Neuron (in vitro differentiated cells): ENCODE results near the gene NR1H3.
A peak's percentile ranks its signal among the peaks of the same experiment; 100 is the strongest.

Experiments
- H2AFZ ChIP-seq: one replicate; pipeline ENCODE4 v1.6.1; 2013; ENCODE audit warnings: low read depth, mild to moderate bottlenecking, inconsistent platforms, low read length, moderate library complexity
- H3K27me3 ChIP-seq: one replicate; pipeline ENCODE4 v1.6.1; 2013; ENCODE audit warnings: low read length; ENCODE audit not compliant: insufficient read depth
- H3K36me3 ChIP-seq: one replicate; pipeline ENCODE4 v1.6.1; 2013; ENCODE audit warnings: low read length; ENCODE audit not compliant: insufficient read depth
- H3K4me1 ChIP-seq: one replicate; pipeline ENCODE4 v1.6.1; 2013; ENCODE audit warnings: low read length; ENCODE audit not compliant: insufficient read depth
- H3K4me3 ChIP-seq: 2 replicates; pipeline ENCODE4 v1.5.1; 2013; ENCODE audit warnings: mild to moderate bottlenecking, low read length, moderate library complexity
- H3K9me3 ChIP-seq: one replicate; pipeline ENCODE4 v1.6.1; 2013; ENCODE audit warnings: low read length

Gene NR1H3

DNA sequence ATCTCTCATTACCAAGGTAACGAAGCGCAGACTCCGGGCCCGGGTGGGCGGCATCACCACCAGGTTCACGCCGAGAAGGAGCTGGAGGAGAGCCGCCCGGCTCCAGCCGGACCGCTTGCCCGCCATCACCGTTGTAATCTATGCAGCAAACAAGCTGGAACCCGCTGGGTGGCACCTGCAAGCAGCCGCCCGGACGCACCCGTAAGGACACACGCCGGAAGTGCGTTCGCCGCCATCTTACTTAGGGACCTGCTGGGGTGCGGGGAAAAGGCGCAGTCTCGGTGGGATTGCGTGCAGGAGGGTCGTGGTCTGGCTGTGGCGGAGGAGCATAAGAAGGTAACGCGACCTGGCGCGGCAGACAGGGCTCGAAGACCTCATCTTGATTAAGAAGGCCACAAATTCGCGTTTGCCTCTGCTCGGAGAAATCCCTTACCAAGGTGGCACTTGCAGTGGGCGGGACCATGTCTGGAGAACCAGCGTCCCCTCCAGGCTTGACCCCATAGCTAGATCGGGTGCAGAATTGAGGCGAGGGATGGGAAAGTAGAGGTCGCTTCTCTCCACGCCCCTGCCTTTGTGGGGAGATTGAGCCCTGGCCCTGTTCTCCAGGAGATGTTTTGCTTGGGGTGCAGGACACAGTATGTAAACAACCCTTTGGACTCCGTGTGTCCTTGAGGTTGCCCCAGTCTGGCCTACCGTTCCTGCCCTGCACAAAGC is 9.0 kb upstream of the NR1H3 start, which contains the start of gene ACP2:
TSS of gene ACP2 (minus strand) at position 151 of the 714 bp plus-strand sequence. CDS start at position 126, 25 bp downstream.
- no peaks in the 10 kb centered on the region for H3K27me3 ChIP-seq
- peak within 1 kb of the TSS; percentile 31 for H2AFZ ChIP-seq
- no peaks in the 10 kb centered on the region for H3K9me3 ChIP-seq
- H3K4me3 ChIP-seq: peak within 1 kb of the TSS; percentile 70
- peaks cover 17% of the 10 kb centered on the region for H3K4me1 ChIP-seq
- peaks cover 27% of the 10 kb centered on the region for H3K36me3 ChIP-seq

- Histone ChIP-seq H3K4me1 (peaks cover 17% of the 10 kb centered on the region), H3K36me3 (peaks cover 22% of the 10 kb centered on the region), H3K9me3 (no peaks in the 10 kb centered on the region), H2AFZ (peak overlapping the region; percentile 31), H3K4me3 (peak overlapping the region; percentile 70), H3K27me3 (no peaks in the 10 kb centered on the region)
Measured at GRCh38 chr11:47249378-47249715, 8.4 kb upstream of the NR1H3 start.

GRCh38 chr11:47251751-47252150 is 6.0 kb upstream of the NR1H3 start:
- no peak overlapping the region for H2AFZ ChIP-seq
- H3K27me3 ChIP-seq: no peaks in the 10 kb centered on the region
- H3K4me3 ChIP-seq: no peak overlapping the region
- H3K4me1 ChIP-seq: peaks cover 17% of the 10 kb centered on the region
- H3K36me3 ChIP-seq: peaks cover 5% of the 10 kb centered on the region
- H3K9me3 ChIP-seq: no peaks in the 10 kb centered on the region

GRCh38 chr11:47253660-47254059 is 4.1 kb upstream of the NR1H3 start:
- Histone ChIP-seq H2AFZ (no peak overlapping the region), H3K27me3 (no peaks in the 10 kb centered on the region)

GRCh38 chr11:47254386-47254785 is 3.4 kb upstream of the NR1H3 start:
- H3K9me3 ChIP-seq: no peaks in the 10 kb centered on the region
- no peak overlapping the region for H2AFZ ChIP-seq
- peaks cover 3% of the 10 kb centered on the region for H3K36me3 ChIP-seq
- peaks cover 10% of the 10 kb centered on the region for H3K4me1 ChIP-seq
- H3K27me3 ChIP-seq: no peaks in the 10 kb centered on the region
- H3K4me3 ChIP-seq: no peak overlapping the region

More at GRCh38 chr11:47253660-47254059, 4.1 kb upstream of the NR1H3 start:
- no peak overlapping the region for H3K4me3 ChIP-seq
- H3K4me1 ChIP-seq: peaks cover 13% of the 10 kb centered on the region
- H3K9me3 ChIP-seq: no peaks in the 10 kb centered on the region
- peaks cover 3% of the 10 kb centered on the region for H3K36me3 ChIP-seq

DNA sequence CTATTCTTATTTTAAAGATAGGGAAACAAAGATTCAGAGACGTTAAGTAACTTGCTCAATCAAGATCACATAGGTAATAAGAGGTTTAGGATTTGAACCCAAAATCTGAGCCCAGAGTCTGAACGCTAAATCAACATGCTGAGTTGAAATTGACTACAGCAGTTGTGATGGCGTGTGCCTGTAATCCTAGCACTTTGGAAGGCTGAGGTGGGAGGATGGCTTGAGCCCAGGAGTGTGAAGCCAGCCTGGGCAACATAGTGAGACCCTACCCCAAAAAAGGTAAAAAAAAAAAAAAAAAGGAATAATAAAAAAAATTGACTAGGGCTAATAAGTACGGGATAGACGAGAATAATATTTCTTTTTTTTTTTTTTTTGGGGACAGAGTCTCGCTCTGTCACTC is 1.4 kb upstream of the NR1H3 start:
- Histone ChIP-seq H3K27me3 (no peaks in the 10 kb centered on the region), H3K9me3 (no peaks in the 10 kb centered on the region), H3K36me3 (peaks cover 6% of the 10 kb centered on the region), H2AFZ (no peak overlapping the region), H3K4me3 (no peak overlapping the region), H3K4me1 (peaks cover 7% of the 10 kb centered on the region)

GRCh38 chr11:47257177-47257516 is 649 bp upstream of the NR1H3 start:
- Histone ChIP-seq H3K4me1 (peaks cover 7% of the 10 kb centered on the region), H3K36me3 (peaks cover 7% of the 10 kb centered on the region), H2AFZ (no peak overlapping the region), H3K9me3 (no peaks in the 10 kb centered on the region), H3K4me3 (peak overlapping the region; percentile 27), H3K27me3 (no peaks in the 10 kb centered on the region)

DNA sequence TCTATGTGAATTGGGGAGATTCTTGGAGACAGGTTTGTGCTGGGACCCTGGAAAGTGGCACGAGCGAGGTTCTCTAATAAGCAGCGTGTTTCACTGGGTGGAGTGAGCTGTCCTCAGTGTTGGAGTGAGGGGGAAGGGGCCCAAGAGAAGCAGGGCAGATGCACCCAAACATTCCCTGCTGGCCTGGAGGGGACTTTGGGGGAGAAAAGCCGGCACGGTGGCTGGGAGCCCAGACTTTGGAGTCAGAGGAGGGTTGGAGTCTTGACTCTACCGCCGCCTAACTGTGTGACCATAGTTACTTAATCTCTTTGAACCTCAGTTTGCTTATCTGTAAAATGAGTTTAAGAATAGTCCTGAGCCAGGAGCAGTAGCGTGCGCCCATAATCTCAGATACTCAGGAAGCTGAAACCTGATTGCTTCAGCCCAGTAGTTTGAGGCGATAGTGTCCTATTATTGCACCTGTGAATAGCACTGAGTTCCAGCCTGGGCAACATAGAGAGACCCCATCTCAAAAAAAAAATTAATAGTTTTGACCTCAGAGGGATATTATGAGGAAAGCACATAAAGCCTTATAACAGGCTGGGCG is 614 bp downstream of the NR1H3 start:
- H3K27me3 ChIP-seq: no peaks in the 10 kb centered on the region
- peaks cover 6% of the 10 kb centered on the region for H3K36me3 ChIP-seq
- peaks cover 7% of the 10 kb centered on the region for H3K4me1 ChIP-seq
- no peak overlapping the region for H2AFZ ChIP-seq
- H3K9me3 ChIP-seq: no peaks in the 10 kb centered on the region
- peak overlapping the region; percentile 27 for H3K4me3 ChIP-seq

DNA sequence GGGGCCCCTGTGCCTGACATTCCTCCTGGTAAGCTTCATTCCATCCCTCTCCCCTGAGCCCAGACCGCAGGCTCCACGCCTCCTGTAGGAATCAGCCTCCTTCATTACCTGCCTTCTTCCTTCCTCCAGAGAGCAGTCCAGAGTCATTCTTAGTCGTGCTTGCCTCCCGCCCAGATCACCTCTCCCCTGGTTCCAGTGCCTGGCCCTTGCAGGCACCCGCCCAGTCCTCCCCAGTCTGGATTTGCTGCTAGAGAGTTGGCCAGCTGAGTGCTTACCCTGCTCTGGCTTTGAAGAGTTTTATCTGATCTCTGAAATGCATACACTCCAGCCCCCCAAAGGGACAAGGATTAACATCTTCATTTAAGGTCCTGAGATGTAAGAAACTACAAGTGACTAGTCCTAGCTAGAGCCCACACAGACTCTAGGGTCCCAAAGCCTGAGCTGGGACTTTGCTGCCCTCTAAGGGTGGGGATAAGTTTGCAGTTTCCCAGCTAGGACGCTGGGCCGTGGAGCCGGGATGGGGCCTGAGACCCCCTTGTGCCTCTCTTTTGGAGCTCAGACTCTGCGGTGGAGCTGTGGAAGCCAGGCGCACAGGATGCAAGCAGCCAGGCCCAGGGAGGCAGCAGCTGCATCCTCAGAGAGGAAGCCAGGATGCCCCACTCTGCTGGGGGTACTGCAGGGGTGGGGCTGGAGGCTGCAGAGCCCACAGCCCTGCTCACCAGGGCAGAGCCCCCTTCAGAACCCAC is 1.6 kb downstream of the NR1H3 start:
- no peaks in the 10 kb centered on the region for H3K27me3 ChIP-seq
- peaks cover 7% of the 10 kb centered on the region for H3K4me1 ChIP-seq
- H3K4me3 ChIP-seq: no peak overlapping the region
- no peak overlapping the region for H2AFZ ChIP-seq
- H3K36me3 ChIP-seq: peaks cover 4% of the 10 kb centered on the region
- H3K9me3 ChIP-seq: no peaks in the 10 kb centered on the region

DNA sequence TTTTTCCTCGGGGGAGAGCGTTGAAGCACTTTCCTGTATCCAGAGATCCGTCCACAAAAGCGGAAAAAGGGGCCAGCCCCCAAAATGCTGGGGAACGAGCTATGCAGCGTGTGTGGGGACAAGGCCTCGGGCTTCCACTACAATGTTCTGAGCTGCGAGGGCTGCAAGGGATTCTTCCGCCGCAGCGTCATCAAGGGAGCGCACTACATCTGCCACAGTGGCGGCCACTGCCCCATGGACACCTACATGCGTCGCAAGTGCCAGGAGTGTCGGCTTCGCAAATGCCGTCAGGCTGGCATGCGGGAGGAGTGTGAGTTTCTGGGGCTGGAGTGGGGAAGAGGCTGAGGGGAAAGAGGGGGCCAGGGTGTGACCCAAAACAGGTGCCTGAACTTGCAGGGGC is 2.6 kb downstream of the NR1H3 start:
- peaks cover 7% of the 10 kb centered on the region for H3K4me1 ChIP-seq
- no peak overlapping the region for H3K4me3 ChIP-seq
- no peaks in the 10 kb centered on the region for H3K27me3 ChIP-seq
- peaks cover 4% of the 10 kb centered on the region for H3K36me3 ChIP-seq
- no peaks in the 10 kb centered on the region for H3K9me3 ChIP-seq
- no peak overlapping the region for H2AFZ ChIP-seq

GRCh38 chr11:47261291-47261800 is 3.5 kb downstream of the NR1H3 start:
- H3K4me3 ChIP-seq: no peak overlapping the region

GRCh38 chr11:47264119-47264518 is 6.3 kb downstream of the NR1H3 start:
- Histone ChIP-seq H3K4me1 (peaks cover 9% of the 10 kb centered on the region), H3K36me3 (peaks cover 4% of the 10 kb centered on the region), H2AFZ (no peak overlapping the region), H3K9me3 (no peaks in the 10 kb centered on the region), H3K27me3 (no peaks in the 10 kb centered on the region), H3K4me3 (no peak overlapping the region)

More at GRCh38 chr11:47261291-47261800, 3.5 kb downstream of the NR1H3 start:
- no peaks in the 10 kb centered on the region for H3K27me3 ChIP-seq
- H3K9me3 ChIP-seq: no peaks in the 10 kb centered on the region
- H3K4me1 ChIP-seq: peaks cover 7% of the 10 kb centered on the region
- H3K36me3 ChIP-seq: peaks cover 4% of the 10 kb centered on the region
- no peak overlapping the region for H2AFZ ChIP-seq

DNA sequence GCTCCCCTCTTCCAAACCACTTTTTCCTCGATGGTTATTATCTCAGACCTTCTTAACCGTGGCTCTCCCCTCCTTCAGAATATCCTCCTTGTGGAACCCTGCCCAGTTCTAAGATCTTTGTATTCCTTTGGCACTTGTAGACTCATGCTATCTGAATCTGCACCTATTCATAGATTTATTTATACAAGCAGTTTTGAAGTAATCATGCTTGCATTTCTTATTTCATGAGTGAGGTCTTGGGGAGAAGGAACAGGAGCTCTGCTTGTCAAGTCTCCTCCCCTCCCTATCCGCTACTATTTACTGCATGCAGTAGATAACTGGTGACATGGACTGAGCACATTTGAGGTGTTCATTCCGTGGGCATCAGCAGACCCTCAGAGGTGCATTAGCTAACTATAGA is 6.7 kb downstream of the NR1H3 start:
- Histone ChIP-seq H3K27me3 (no peaks in the 10 kb centered on the region), H2AFZ (no peak overlapping the region), H3K4me1 (peaks cover 9% of the 10 kb centered on the region), H3K4me3 (no peak overlapping the region), H3K36me3 (peaks cover 4% of the 10 kb centered on the region), H3K9me3 (no peaks in the 10 kb centered on the region)
